Gastroesophageal sphincter (tissue), 3 donors: ENCODE results near the gene LYST.

ENCODE experiments used
- EP300 ChIP-seq: sonication (generic); formaldehyde crosslinking; IDR thresholded peaks from one replicate; pipeline ENCODE4 v1.6.1; 2017; ENCODE audit warnings: antibody characterized with exemption, mild to moderate bottlenecking
- POLR2A ChIP-seq, 2 donors: fragments of 450-650 bp; IDR thresholded peaks; one replicate each; pipeline ENCODE4 v1.6.1; 2017; ENCODE audit warnings: antibody characterized with exemption in 2 of 2, mild to moderate bottlenecking in 2 of 2, moderate library complexity in 1 of 2
- POLR2AphosphoS5 ChIP-seq: sonication (generic); formaldehyde crosslinking; IDR thresholded peaks from one replicate; pipeline ENCODE4 v1.6.1; 2017; ENCODE audit warnings: antibody characterized with exemption
- TF ChIP-seq, protein P1 (sequence below), 4 experiments: fragments of 200-600 bp in 2 of 4; fragments of 450-650 bp in 2 of 4; sonication (generic) in 1 of 4; IDR thresholded peaks; one replicate each; pipeline ENCODE4 v1.5.1; 2017 to 2019; ENCODE audit warnings: antibody characterized with exemption in 4 of 4, mild to moderate bottlenecking in 2 of 4, moderate library complexity in 2 of 4

DNA sequence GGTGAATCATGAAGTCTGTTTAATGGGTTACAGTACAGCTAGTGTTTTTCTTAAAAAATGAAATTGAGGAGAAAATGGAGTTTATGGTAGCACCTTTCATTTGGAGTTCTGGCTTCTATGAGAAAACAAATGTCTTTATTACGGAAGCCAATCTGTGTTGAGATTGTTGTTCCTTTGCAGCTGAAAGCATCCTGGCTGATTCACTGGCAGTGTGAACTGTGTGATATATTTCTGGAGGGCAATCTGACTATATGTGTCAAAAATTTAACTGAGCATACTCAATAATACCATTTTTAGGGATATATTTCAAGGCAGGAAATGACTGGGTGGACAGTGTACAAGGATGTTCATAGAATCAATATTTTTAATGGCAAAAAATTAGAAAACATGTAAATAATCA, 46.6 kb upstream of the LYST start:
- TF ChIP-seq, protein P1, sequence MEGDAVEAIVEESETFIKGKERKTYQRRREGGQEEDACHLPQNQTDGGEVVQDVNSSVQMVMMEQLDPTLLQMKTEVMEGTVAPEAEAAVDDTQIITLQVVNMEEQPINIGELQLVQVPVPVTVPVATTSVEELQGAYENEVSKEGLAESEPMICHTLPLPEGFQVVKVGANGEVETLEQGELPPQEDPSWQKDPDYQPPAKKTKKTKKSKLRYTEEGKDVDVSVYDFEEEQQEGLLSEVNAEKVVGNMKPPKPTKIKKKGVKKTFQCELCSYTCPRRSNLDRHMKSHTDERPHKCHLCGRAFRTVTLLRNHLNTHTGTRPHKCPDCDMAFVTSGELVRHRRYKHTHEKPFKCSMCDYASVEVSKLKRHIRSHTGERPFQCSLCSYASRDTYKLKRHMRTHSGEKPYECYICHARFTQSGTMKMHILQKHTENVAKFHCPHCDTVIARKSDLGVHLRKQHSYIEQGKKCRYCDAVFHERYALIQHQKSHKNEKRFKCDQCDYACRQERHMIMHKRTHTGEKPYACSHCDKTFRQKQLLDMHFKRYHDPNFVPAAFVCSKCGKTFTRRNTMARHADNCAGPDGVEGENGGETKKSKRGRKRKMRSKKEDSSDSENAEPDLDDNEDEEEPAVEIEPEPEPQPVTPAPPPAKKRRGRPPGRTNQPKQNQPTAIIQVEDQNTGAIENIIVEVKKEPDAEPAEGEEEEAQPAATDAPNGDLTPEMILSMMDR (IDR thresholded peaks at IDR 0.05) = no peak
- TF ChIP-seq POLR2A (IDR thresholded peaks at IDR 0.05) (no peak), POLR2AphosphoS5 (no peak), EP300 (no peak)
